H1 (cell line): ENCODE data around the gene ADNP2. TPM values are rescaled to one million over a fixed set of nuclear protein-coding genes. Genes with fewer than 3 reads are reported as not detected.

ENCODE experiments used
- CTCF ChIA-PET: fragments of 300-600 bp; sonication (Branson Sonifier 250); formaldehyde crosslinking; loops from one replicate; lab custom pipeline; 2021; ENCODE audit not compliant: partially characterized antibody; lab: Charles Lee
- POLR2A ChIA-PET: fragments of 300-600 bp; sonication (Branson Sonifier 250); formaldehyde crosslinking; loops from one replicate; lab custom pipeline; 2021; ENCODE audit warnings: inconsistent platforms; ENCODE audit not compliant: partially characterized antibody; lab: Charles Lee
- DNase-seq, 2 experiments: peaks; one replicate each; pipeline versions ENCODE4 v3.0.0 to v3.0.0-alpha.2; 2010 to 2022; ENCODE audit warnings: low spot score in 2 of 2, low read depth in 1 of 2, mixed read lengths in 1 of 2
- FAIRE-seq: peaks from 2 replicates; lab custom pipeline; 2011; peaks lifted over from hg19 to GRCh38; lab: Jason Lieb, UNC
- H2AFZ ChIP-seq: 2 replicates; pipeline ENCODE4 v1.8.1; 2012; ENCODE audit warnings: low read length, inconsistent platforms
- H2AK5ac ChIP-seq: 2 replicates; pipeline ENCODE4 v1.6.1; 2013; ENCODE audit warnings: low read depth, low read length
- H2BK120ac ChIP-seq: replicated peaks from 2 replicates; pipeline ENCODE3; 2013; ENCODE audit warnings: low read depth, low read length, inconsistent platforms
- H2BK12ac ChIP-seq: 2 replicates; pipeline ENCODE4 v1.6.1; 2013; ENCODE audit warnings: low read depth, low read length
- H2BK15ac ChIP-seq: 2 replicates; pipeline ENCODE4 v1.6.1; 2013; ENCODE audit warnings: low read length
- H2BK20ac ChIP-seq: 2 replicates; pipeline ENCODE4 v1.6.1; 2013; ENCODE audit warnings: low read length
- H2BK5ac ChIP-seq: 2 replicates; pipeline ENCODE4 v1.6.1; 2013; ENCODE audit warnings: low read depth, low read length
- H3K14ac ChIP-seq: 2 replicates; pipeline ENCODE4 v1.6.1; 2013; ENCODE audit warnings: inconsistent platforms; ENCODE audit not compliant: insufficient read length
- H3K18ac ChIP-seq: 2 replicates; pipeline ENCODE4 v1.6.1; 2013; ENCODE audit warnings: low read length; ENCODE audit errors: extremely low read depth
- H3K23ac ChIP-seq: 2 replicates; pipeline ENCODE4 v1.6.1; 2013; ENCODE audit warnings: inconsistent platforms; ENCODE audit not compliant: insufficient read length
- H3K23me2 ChIP-seq: 2 replicates; pipeline ENCODE4 v1.6.1; 2013; ENCODE audit warnings: low read depth, low read length
- H3K27ac ChIP-seq: 2 replicates; pipeline ENCODE4 v1.6.1; 2011; ENCODE audit warnings: low read depth, low read length, inconsistent platforms
- H3K27me3 ChIP-seq, 4 experiments: replicated peaks in 1 of 4; 1 replicate in 1 of 4; 2 replicates in 3 of 4; pipeline versions ENCODE4 v1.6.1 to v1.8.1; 2011 to 2013; ENCODE audit warnings: low read length in 3 of 4, mild to moderate bottlenecking in 3 of 4, inconsistent platforms in 2 of 4, mixed read lengths in 2 of 4, moderate library complexity in 1 of 4; ENCODE audit not compliant: control insufficient read depth in 3 of 4, insufficient read depth in 3 of 4; ENCODE audit errors: extremely low read depth in 1 of 4
- H3K36me3 ChIP-seq, 4 experiments: 2 replicates each; pipeline versions ENCODE4 v1.6.1 to v1.8.1; 2011 to 2013; ENCODE audit warnings: mild to moderate bottlenecking in 4 of 4, low read length in 3 of 4, moderate library complexity in 2 of 4, control low read depth in 1 of 4, inconsistent platforms in 1 of 4; ENCODE audit not compliant: insufficient read depth in 4 of 4, control insufficient read depth in 2 of 4
- H3K4ac ChIP-seq: replicated peaks from 2 replicates; pipeline ENCODE3; 2013; ENCODE audit warnings: low read length, low read depth, mixed read lengths, inconsistent platforms; ENCODE audit not compliant: insufficient read length
- H3K4me1 ChIP-seq, 4 experiments: replicated peaks in 1 of 4; 1 replicate in 1 of 4; 2 replicates in 3 of 4; pipeline versions ENCODE4 v1.6.1 to v1.8.1; 2011 to 2013; ENCODE audit warnings: low read length in 3 of 4, inconsistent platforms in 2 of 4, mixed read lengths in 1 of 4; ENCODE audit not compliant: insufficient read depth in 4 of 4, control insufficient read depth in 3 of 4
- H3K4me2 ChIP-seq, 2 experiments: 2 replicates each; pipeline versions ENCODE4 v1.6.1 to v1.8.1; 2011 to 2013; ENCODE audit warnings: low read depth in 2 of 2, low read length in 2 of 2, control low read depth in 1 of 2, inconsistent platforms in 1 of 2, mild to moderate bottlenecking in 1 of 2; ENCODE audit not compliant: insufficient read depth in 1 of 2
- H3K4me3 ChIP-seq, 4 experiments: fragments of 200-600, 300-600 bp in 1 of 4; sonication (generic), shearing (Covaris generic), sonication (Bioruptor Twin) in 1 of 4; 2 replicates each; pipeline versions ENCODE4 v1.5.1 to v1.8.1; 2011 to 2016; ENCODE audit warnings: low read length in 4 of 4, low read depth in 3 of 4, control low read depth in 2 of 4, inconsistent platforms in 2 of 4, mild to moderate bottlenecking in 2 of 4, mixed read lengths in 1 of 4, moderate library complexity in 1 of 4; ENCODE audit not compliant: insufficient read depth in 2 of 4; ENCODE audit errors: extremely low read depth in 1 of 4
- H3K56ac ChIP-seq: replicated peaks from 2 replicates; pipeline ENCODE3; 2013; ENCODE audit warnings: low read depth, mild to moderate bottlenecking, mixed read lengths, low read length, inconsistent platforms; ENCODE audit not compliant: insufficient read length
- H3K79me1 ChIP-seq: 2 replicates; pipeline ENCODE4 v1.6.1; 2013; ENCODE audit warnings: low read depth, low read length, control low read depth
- H3K79me2 ChIP-seq, 2 experiments: 2 replicates each; pipeline versions ENCODE4 v1.6.1 to v1.8.1; 2012 to 2013; ENCODE audit warnings: low read length in 2 of 2, mild to moderate bottlenecking in 2 of 2, inconsistent platforms in 1 of 2; ENCODE audit not compliant: insufficient read depth in 2 of 2, control insufficient read depth in 1 of 2
- H3K9ac ChIP-seq, 4 experiments: replicated peaks in 1 of 4; 1 replicate in 1 of 4; 2 replicates in 3 of 4; pipeline versions ENCODE4 v1.6.1 to v1.8.1; 2011 to 2013; ENCODE audit warnings: low read depth in 3 of 4, low read length in 3 of 4, control low read depth in 2 of 4, mild to moderate bottlenecking in 2 of 4, moderate library complexity in 2 of 4, inconsistent platforms in 1 of 4; ENCODE audit errors: extremely low read depth in 1 of 4
- H3K9me3 ChIP-seq, 2 experiments: 2 replicates each; pipeline versions ENCODE4 v1.6.1 to v1.8.1; 2012 to 2013; ENCODE audit warnings: mild to moderate bottlenecking in 2 of 2, moderate library complexity in 2 of 2, control low read depth in 1 of 2, inconsistent platforms in 1 of 2, low read depth in 1 of 2, low read length in 1 of 2, mixed read lengths in 1 of 2; ENCODE audit not compliant: insufficient read depth in 2 of 2
- H4K20me1 ChIP-seq, 2 experiments: replicated peaks in 1 of 2; 2 replicates each; pipeline versions ENCODE3 to v1.8.1; 2011 to 2013; ENCODE audit warnings: inconsistent platforms in 2 of 2, low read length in 2 of 2, mild to moderate bottlenecking in 1 of 2; ENCODE audit not compliant: insufficient read depth in 2 of 2, control insufficient read depth in 1 of 2
- H4K5ac ChIP-seq: 2 replicates; pipeline ENCODE4 v1.6.1; 2013; ENCODE audit warnings: low read length, low read depth, mixed read lengths, inconsistent platforms; ENCODE audit not compliant: insufficient read length
- H4K8ac ChIP-seq: 2 replicates; pipeline ENCODE4 v1.8.0; 2013; ENCODE audit warnings: mild to moderate bottlenecking, moderate library complexity, low read length, inconsistent platforms; ENCODE audit not compliant: insufficient read depth; ENCODE audit errors: extremely low read depth
- H4K91ac ChIP-seq: replicated peaks from 2 replicates; pipeline ENCODE3; 2013; ENCODE audit warnings: low read length, mixed read lengths, inconsistent platforms; ENCODE audit not compliant: insufficient read length
- ATF3 ChIP-seq: IDR thresholded peaks from 2 replicates; pipeline ENCODE4 v1.6.1; 2011; ENCODE audit warnings: low read depth, mild to moderate bottlenecking, low read length; ENCODE audit not compliant: insufficient read depth
- CEBPB ChIP-seq: IDR thresholded peaks from 2 replicates; pipeline ENCODE4 v1.6.1; 2012; ENCODE audit warnings: low read depth, low read length
- EGR1 ChIP-seq: IDR thresholded peaks from 2 replicates; pipeline ENCODE4 v1.6.1; 2011; ENCODE audit warnings: low read depth, low read length, borderline replicate concordance
- EP300 ChIP-seq, 2 experiments: IDR thresholded peaks; 1 replicate in 1 of 2; 2 replicates in 1 of 2; pipeline ENCODE4 v1.6.1; 2011 to 2012; ENCODE audit warnings: low read depth in 2 of 2, low read length in 2 of 2, mild to moderate bottlenecking in 2 of 2, borderline replicate concordance in 1 of 2, inconsistent platforms in 1 of 2, moderate library complexity in 1 of 2
- HDAC2 ChIP-seq, 2 experiments: fragments of 300-600 bp in 1 of 2; sonication (generic) in 1 of 2; IDR thresholded peaks; 2 replicates each; pipeline ENCODE4 v1.6.1; 2011 to 2012; ENCODE audit warnings: low read depth in 2 of 2, low read length in 2 of 2, mild to moderate bottlenecking in 2 of 2, moderate library complexity in 2 of 2, borderline replicate concordance in 1 of 2, inconsistent platforms in 1 of 2
- PHF8 ChIP-seq: fragments of 200-600 bp; sonication (generic); conservative IDR thresholded peaks from 2 replicates; pipeline ENCODE4 v1.7.1; 2012; ENCODE audit warnings: low read depth, mild to moderate bottlenecking, inconsistent platforms, low read length, moderate library complexity
- TAF1 ChIP-seq: IDR thresholded peaks from 2 replicates; pipeline ENCODE4 v1.6.1; 2011; ENCODE audit warnings: mild to moderate bottlenecking, low read depth, low read length
- TAF7 ChIP-seq: optimal IDR thresholded peaks from 2 replicates; pipeline ENCODE3; 2011; ENCODE audit warnings: low read depth, mild to moderate bottlenecking, inconsistent platforms, low read length, moderate library complexity, borderline replicate concordance
- WGBS, 2 experiments: shearing (Covaris generic) in 1 of 2; methylation state at CpG; one replicate each; pipeline versions ENCODE4 v1.1.6 to v1.1.7; 2013 to 2015; ENCODE audit warnings: low lambda C conversion rate in 2 of 2, mixed read lengths in 2 of 2, inconsistent platforms in 1 of 2, low coverage in 1 of 2, missing lambda C conversion rate in 1 of 2; ENCODE audit not compliant: insufficient replicate concordance in 2 of 2, insufficient coverage in 1 of 2, insufficient read length in 1 of 2; ENCODE audit errors: extremely low coverage in 1 of 2, missing lambda C conversion rate in 1 of 2; 5-methylcytosine and 5-hydroxymethylcytosine counted together
- polyA plus RNA-seq, 7 experiments: library from polyadenylated mRNA; depleted of rRNA in 3 of 7; stranded (reverse) in 5 of 7; unstranded in 2 of 7; fragments of >200 nt in 5 of 7; fragments of 200-250 nt in 2 of 7; gene quantifications; 1 replicate in 5 of 7; 2 replicates in 1 of 7; 4 replicates in 1 of 7; pipeline versions ENCODE4 v1.2.1 to v1.2.3, GENCODE V29; 2011 to 2013; ENCODE audit warnings: missing spikeins in 2 of 7, mixed read lengths in 2 of 7
- total RNA-seq: library from RNA; stranded (reverse); fragmentation: NEBNext Ultra II Directional; extraction: Animal tissue kit (Norgen Biotek cat#: 25700); gene quantifications from 2 replicates; pipeline ENCODE4 v1.2.1, GENCODE V29; 2021

Gene ADNP2
- total and polyA plus RNA-seq, 2 of the 8 experiments (the other 6 are each of a cell fraction or from before 2014, with no cell fraction given) = 25.1 to 61.6 TPM

DNA sequence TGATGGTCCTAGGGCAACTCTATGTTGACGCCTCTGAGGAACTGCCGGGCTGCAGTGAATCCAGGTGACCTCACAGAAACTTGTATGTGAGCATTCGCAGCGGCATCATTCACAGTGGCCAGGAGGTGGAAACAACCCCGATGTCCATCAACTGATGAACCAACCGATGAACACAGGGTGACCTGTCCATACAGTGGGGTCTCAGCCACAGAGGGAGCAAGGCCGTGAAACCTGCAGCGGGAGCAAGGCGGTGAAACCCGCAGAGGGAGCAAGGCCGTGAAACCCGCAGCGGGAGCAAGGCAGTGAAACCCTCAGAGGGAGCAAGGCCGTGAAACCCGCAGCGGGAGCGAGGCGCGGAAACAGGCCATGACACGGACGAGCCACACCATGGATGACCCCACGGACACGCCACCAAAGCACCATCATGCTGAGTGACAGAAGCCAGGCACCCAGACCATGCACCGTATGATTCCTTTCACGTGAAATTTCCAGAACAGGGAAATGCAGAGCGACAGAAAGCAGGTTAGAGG is 75.2 kb downstream of the ADNP2 start:
- H2BK5ac ChIP-seq = no peak overlapping the region
- no peak overlapping the region for H3K9ac ChIP-seq
- peaks cover 0 to 14% of the 10 kb centered on the region in 2 experiments for H4K20me1 ChIP-seq
- H3K79me1 ChIP-seq = peaks cover 5% of the 10 kb centered on the region
- H2AK5ac ChIP-seq = no peak overlapping the region
- no peak overlapping the region for H3K27ac ChIP-seq
- no peaks in the 10 kb centered on the region for H3K36me3 ChIP-seq
- no peak overlapping the region for H2BK12ac ChIP-seq
- no peak overlapping the region for H2BK20ac ChIP-seq
- H3K23ac ChIP-seq = no peak overlapping the region
- DNase-seq (no peak), FAIRE-seq (no peak)
- H2AFZ ChIP-seq = no peak overlapping the region
- H2BK120ac ChIP-seq = no peak overlapping the region
- H3K4me2 ChIP-seq = no peak overlapping the region
- H3K4me1 ChIP-seq = peaks cover 0 to 10% (median 3%) of the 10 kb centered on the region in 4 experiments; a peak in 5 of 7 replicates
- no peak overlapping the region for H4K5ac ChIP-seq
- no peak overlapping the region for H4K8ac ChIP-seq
- ChIA-PET POLR2A (no interaction called here), CTCF (interaction anchor here (1.3 kb wide), 2 partner anchors 9 to 28 kb away, joined by 4 read pairs; no protein-coding TSS in a partner anchor)
- no peak overlapping the region for H3K4ac ChIP-seq
- no peak overlapping the region for H2BK15ac ChIP-seq
- no peaks in the 10 kb centered on the region for H3K23me2 ChIP-seq
- WGBS, 2 experiments = 96% methylated on average over 18 of the region's 26 CpGs; no CpG with 5 or more reads in 1 of the 2 experiments
- H4K91ac ChIP-seq = no peak overlapping the region
- TF ChIP-seq CEBPB (no peak), EP300 (IDR thresholded peaks at IDR 0.05; ENCODE audit: borderline replicate concordance in 1 of 2, low read depth in 2 of 2, low read length in 2 of 2) (no peak), TAF1 (no peak), HDAC2 (IDR thresholded peaks at IDR 0.05; ENCODE audit: borderline replicate concordance in 1 of 2, low read depth in 2 of 2, low read length in 2 of 2) (no peak), PHF8 (no peak), EGR1 (no peak), ATF3 (no peak), TAF7 (no peak)
- no peak overlapping the region for H3K4me3 ChIP-seq
- H3K18ac ChIP-seq = no peak overlapping the region
- no peak overlapping the region for H3K14ac ChIP-seq
- H3K27me3 ChIP-seq = no peaks in the 10 kb centered on the region
- peaks cover 0 to 2% of the 10 kb centered on the region in 2 experiments; a peak in 2 of 4 replicates for H3K9me3 ChIP-seq
- H3K79me2 ChIP-seq = no peaks in the 10 kb centered on the region
- H3K56ac ChIP-seq = no peak overlapping the region
